Jurkat, Clone E6-1 (cell line): Measurements from ENCODE around the gene ZNF75A.

ENCODE experiments used
- DNase-seq: peaks from one replicate; pipeline ENCODE4 v3.0.0-alpha.2; 2011; ENCODE audit warnings: low read depth, low spot score
- H3K4me3 ChIP-seq: 2 replicates; pipeline ENCODE4 v1.5.1; 2011; ENCODE audit warnings: mild to moderate bottlenecking, low read length, control low read depth, moderate library complexity

Gene ZNF75A

DNA sequence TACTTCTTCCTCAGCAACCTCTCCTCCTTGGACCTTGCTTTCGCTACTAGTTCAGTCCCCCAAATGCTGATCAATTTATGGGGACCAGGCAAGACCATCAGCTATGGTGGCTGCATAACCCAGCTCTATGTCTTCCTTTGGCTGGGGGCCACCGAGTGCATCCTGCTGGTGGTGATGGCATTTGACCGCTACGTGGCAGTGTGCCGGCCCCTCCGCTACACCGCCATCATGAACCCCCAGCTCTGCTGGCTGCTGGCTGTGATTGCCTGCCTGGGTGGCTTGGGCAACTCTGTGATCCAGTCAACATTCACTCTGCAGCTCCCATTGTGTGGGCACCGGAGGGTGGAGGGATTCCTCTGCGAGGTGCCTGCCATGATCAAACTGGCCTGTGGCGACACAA lies 50.8 kb downstream of the ZNF75A start:
- DNase-seq: no peak
- H3K4me3 ChIP-seq: no peak overlapping the region

DNA sequence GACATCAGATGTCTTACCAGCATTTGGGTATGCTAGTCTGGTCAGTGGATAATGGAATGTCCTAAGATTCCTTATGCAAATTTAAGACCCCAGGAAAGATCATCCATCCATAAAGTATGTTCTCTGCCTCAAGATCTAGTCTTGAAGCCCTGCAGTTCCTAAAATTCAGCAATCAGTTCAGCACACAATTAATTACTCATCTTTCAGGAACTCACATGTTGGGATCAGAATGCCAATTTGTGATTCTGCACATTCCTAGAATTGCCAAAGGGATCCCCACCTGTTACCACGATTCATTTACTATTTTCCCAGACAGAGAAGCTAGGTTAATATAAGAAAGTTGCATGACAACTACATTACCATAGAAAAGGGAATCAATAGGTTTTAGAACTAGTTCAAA lies 53.6 kb downstream of the ZNF75A start:
- no peak overlapping the region for H3K4me3 ChIP-seq
- DNase-seq: no peak

DNA sequence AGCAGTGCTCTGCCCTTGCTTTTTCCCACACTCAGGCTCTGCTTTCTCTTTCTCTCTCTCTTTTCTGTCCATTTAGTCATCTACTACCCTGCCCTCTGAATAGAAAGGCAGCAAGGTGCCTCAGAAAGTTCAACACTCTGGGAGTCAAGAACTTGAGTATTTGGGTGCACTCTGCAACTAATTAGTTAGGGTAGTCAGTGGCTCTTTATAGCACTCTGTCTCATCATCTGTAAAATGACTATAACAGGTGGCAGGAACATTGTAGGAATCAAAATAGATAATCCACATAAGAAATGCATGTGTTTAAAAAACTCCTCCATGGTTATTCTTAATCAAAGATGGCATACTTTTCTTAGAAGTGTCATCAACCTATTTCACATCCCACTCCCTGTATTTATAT lies 57.6 kb downstream of the ZNF75A start:
- no peak overlapping the region for H3K4me3 ChIP-seq
- DNase-seq: no peak

DNA sequence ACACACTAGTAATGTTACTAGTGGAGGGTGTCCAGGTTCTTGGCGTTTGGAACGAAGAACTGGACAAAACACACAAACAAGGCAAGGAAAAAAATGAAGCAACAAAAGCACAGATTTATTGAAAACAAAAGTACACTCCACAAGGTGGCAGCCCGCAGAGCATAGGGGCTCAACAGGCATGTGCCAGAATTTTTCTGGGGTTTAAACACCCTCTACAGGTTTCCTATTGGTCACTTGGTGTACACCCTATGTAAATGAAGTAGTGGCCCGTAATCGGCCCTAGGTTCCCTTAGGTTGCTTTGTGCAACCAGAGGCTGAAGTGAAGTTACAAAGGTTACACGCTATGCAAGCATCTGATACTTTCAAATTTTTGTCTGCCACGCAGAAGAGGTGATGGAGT lies 58.5 kb downstream of the ZNF75A start:
- DNase-seq: peak; percentile 32
- no peak overlapping the region for H3K4me3 ChIP-seq

DNA sequence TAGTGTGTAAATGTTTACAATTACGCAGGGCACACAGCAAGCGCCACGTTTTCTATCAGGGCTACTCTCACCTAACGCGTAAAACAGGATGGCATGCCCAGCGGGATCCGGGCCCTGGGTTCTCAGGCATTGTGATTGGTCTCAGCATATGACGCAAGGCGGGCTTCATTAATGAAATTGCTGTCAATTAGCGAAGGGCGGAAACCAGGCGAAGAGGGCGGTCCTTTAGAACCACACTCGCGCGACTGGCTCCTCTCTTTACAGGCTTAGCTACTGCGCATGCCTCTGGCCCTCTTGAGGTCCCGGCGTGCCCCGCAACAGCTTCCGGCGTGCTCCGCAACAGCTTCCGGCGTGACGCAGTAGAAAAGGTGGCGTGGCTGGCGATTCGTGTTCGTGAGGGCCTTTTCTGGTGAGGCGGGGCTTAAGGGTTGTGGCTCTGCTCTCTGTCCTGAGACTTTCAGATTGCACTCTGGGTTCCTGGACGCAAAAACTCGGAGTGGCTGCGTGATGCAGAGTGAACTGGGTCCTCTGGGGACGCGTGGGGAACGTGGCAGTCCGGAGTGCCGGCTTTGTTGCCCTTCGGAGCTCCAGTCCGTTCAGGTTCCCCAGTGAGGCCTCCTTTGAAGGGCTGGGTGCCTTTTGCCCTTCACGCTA lies 59.6 kb downstream of the ZNF75A start:
- DNase-seq: no peak
- H3K4me3 ChIP-seq: no peak overlapping the region
